SU-DHL-6 (cell line): ENCODE results near the gene BRCA1.
"Not testable (repeated sequence)": the region's sequence is repeated elsewhere in the genome, so short reads cannot be mapped to it uniquely, and the experiment has no call there.

Source experiments
- H2AFZ ChIP-seq: fragments of 200-600 bp; sonication (generic); 2 replicates; pipeline ENCODE4 v1.6.1; 2014; ENCODE audit warnings: low read depth, mild to moderate bottlenecking, moderate library complexity, mixed read lengths, antibody characterized with exemption, low read length; ENCODE audit not compliant: severe bottlenecking
- H3F3A ChIP-seq: fragments of 200-600 bp; shearing (Covaris generic); 2 replicates; pipeline ENCODE4 v1.6.0; 2016; ENCODE audit warnings: antibody characterized with exemption, mild to moderate bottlenecking; ENCODE audit not compliant: insufficient read depth
- H3K27ac ChIP-seq: fragments of 200-600 bp; sonication (generic); 2 replicates; pipeline ENCODE4 v1.5.1; 2016; ENCODE audit warnings: low read depth, mild to moderate bottlenecking, low read length, moderate library complexity, mixed read lengths
- H3K27me3 ChIP-seq: fragments of 200-600 bp; sonication (generic), shearing (Covaris generic); 2 replicates; pipeline ENCODE4 v1.6.0; 2014; ENCODE audit warnings: mild to moderate bottlenecking, low read length
- H3K36me3 ChIP-seq: fragments of 200-600 bp; sonication (generic); 2 replicates; pipeline ENCODE4 v1.6.1; 2014; ENCODE audit warnings: mild to moderate bottlenecking, low read length, mixed read lengths
- H3K4me2 ChIP-seq: fragments of 300-600, 200-600 bp; shearing (Covaris generic), sonication (generic); 2 replicates; pipeline ENCODE4 v1.6.0; 2014; ENCODE audit warnings: low read length, low read depth, mild to moderate bottlenecking; ENCODE audit not compliant: poor library complexity, severe bottlenecking
- H3K4me3 ChIP-seq: fragments of 200-600 bp; sonication (generic); 2 replicates; pipeline ENCODE4 v1.5.1; 2014; ENCODE audit warnings: antibody characterized with exemption, low read length, mild to moderate bottlenecking, mixed read lengths; ENCODE audit not compliant: insufficient read depth, poor library complexity, severe bottlenecking
- H3K79me2 ChIP-seq: fragments of 200-600 bp; sonication (generic); 2 replicates; pipeline ENCODE4 v1.6.1; 2014; ENCODE audit warnings: mild to moderate bottlenecking, low read length, moderate library complexity; ENCODE audit not compliant: insufficient read depth
- H3K9ac ChIP-seq: fragments of 200-600 bp; sonication (generic); 2 replicates; pipeline ENCODE4 v1.7.0; 2014; ENCODE audit warnings: mild to moderate bottlenecking, low read length
- H3K9me2 ChIP-seq: fragments of 200-600 bp; sonication (generic); replicated peaks from 2 replicates; pipeline ENCODE4 v1.6.1; 2014; ENCODE audit warnings: low read length; ENCODE audit not compliant: insufficient read depth
- H3K9me3 ChIP-seq: fragments of 200-600 bp; sonication (generic); 2 replicates; pipeline ENCODE4 v1.6.1; 2014; ENCODE audit warnings: low read length, mixed read lengths; ENCODE audit not compliant: insufficient read depth
- H4K20me1 ChIP-seq: fragments of 200-600 bp; sonication (generic); 2 replicates; pipeline ENCODE4 v1.6.1; 2014; ENCODE audit warnings: low read depth, mild to moderate bottlenecking, antibody characterized with exemption, low read length, moderate library complexity, mixed read lengths
- CTCF ChIP-seq: fragments of 200-600 bp; sonication (generic); IDR thresholded peaks from one replicate; pipeline ENCODE4 v1.5.1; 2017; ENCODE audit warnings: antibody characterized with exemption, mild to moderate bottlenecking, low read length, moderate library complexity; ENCODE audit not compliant: insufficient read depth, poor library complexity, severe bottlenecking
- EZH2phosphoT487 ChIP-seq: fragments of 200-600 bp; sonication (generic), shearing (Covaris generic); conservative IDR thresholded peaks from 2 replicates; pipeline ENCODE4 v1.6.1; 2018; ENCODE audit warnings: mild to moderate bottlenecking, antibody characterized with exemption, low read length, moderate library complexity, mixed read lengths

Gene BRCA1

GRCh38 chr17:43006639-43007551 lies 118.3 kb downstream of the BRCA1 start, which contains the start of gene IFI35:
Gene IFI35, plus strand, starts transcription at chr17:43006784. Its CDS starts 164 bp downstream, at chr17:43006948.
- Histone ChIP-seq H3K4me2 (peak within 1 kb of the TSS; percentile 65), H3K9ac (peak within 1 kb of the TSS; percentile 54), H3K79me2 (no peaks in the 10 kb centered on the region), H3K27me3 (no peaks in the 10 kb centered on the region), H4K20me1 (no peaks in the 10 kb centered on the region), H3K9me2 (no peaks in the 10 kb centered on the region), H2AFZ (peak within 1 kb of the TSS; percentile 27), H3K4me3 (no peak within 1 kb of the TSS), H3K27ac (peak within 1 kb of the TSS; percentile 38), H3K36me3 (peaks cover 10% of the 10 kb centered on the region; the same call in 1 of the 2 replicates), H3F3A (peaks cover 23% of the 10 kb centered on the region), H3K9me3 (no peaks in the 10 kb centered on the region)
- TF ChIP-seq EZH2phosphoT487 (no peak), CTCF (no peak)

GRCh38 chr17:43003542-43004172 lies 121.5 kb downstream of the BRCA1 start:
- Histone ChIP-seq H3K9me2 (no peaks in the 10 kb centered on the region), H3K4me2 (no peak overlapping the region), H3K4me3 (no peak overlapping the region), H3F3A (peaks cover 39% of the 10 kb centered on the region), H3K9me3 (no peaks in the 10 kb centered on the region), H3K36me3 (peaks cover 22% of the 10 kb centered on the region), H2AFZ (no peak overlapping the region), H3K27ac (no peak overlapping the region; the same call in 1 of the 2 replicates), H3K9ac (no peak overlapping the region), H3K79me2 (peaks cover 16% of the 10 kb centered on the region), H3K27me3 (no peaks in the 10 kb centered on the region), H4K20me1 (peaks cover 5% of the 10 kb centered on the region; the same call in 1 of the 2 replicates)
- TF ChIP-seq CTCF (no peak), EZH2phosphoT487 (no peak)

- not testable (repeated sequence) for H3K27ac ChIP-seq, H3K27me3 ChIP-seq, H4K20me1 ChIP-seq, H3K4me2 ChIP-seq, H3K9me3 ChIP-seq, H2AFZ ChIP-seq, H3K4me3 ChIP-seq, H3K9ac ChIP-seq, H3K9me2 ChIP-seq
- Histone ChIP-seq H3K79me2 (peaks cover 20% of the 10 kb centered on the region), H3K36me3 (peaks cover 22% of the 10 kb centered on the region), H3F3A (peaks cover 40% of the 10 kb centered on the region)
These were observed 124.3 kb downstream of the BRCA1 start for GRCh38 chr17:43000894-43001293.
